Measurements from ENCODE around the gene EAPP. TPM values are rescaled to one million over a fixed set of nuclear protein-coding genes. Genes with fewer than 3 reads are reported as not detected.
"Not testable (repeated sequence)": the region's sequence is repeated elsewhere in the genome, so short reads cannot be mapped to it uniquely, and the experiment has no call there.

The EAPP gene
- total RNA-seq, 2 experiments from 2014 or later, result 27.3 to 28.8 TPM

DNA sequence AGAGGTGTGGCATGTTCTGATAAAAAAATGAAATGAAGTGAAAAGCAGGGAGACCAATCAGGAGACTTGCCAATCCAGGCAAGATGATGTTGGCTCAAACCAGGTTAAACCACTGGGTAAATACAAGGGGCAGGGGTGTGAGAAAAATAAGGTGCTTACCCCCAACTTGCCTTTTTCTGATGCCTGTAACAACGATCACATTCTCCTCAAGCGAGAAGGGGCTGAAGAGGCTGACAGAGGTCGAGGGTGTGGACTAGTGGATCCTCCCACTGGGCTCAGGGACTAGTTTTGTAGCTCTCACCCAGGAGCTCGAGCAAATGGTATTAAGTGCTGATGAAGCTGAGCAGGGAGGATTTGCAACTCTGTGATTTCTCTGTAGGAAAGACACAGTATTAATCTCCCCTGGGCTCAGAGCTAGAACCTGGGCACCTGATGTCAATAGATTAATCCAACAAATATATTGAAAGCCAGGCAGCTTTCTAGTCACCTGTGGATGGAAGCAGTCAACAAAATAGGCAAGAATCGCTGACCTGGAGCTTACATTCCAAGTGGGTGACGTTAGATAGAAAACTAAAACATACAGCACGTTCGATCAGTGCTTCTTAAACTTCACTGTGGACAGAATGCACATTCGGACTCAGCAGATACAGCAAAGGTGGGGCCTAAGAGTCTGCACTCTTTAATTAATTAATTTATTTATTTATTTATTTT, 15.2 kb upstream of the EAPP start:
- ChIA-PET POLR2A (interaction anchor here (0.7 to 0.8 kb wide), 2 partner anchors 16 to 52 kb away, joined by 3 read pairs; no protein-coding TSS in a partner anchor), CTCF (no interaction called here)
- Mint-ChIP-seq H3K4me3 (peak overlapping the region; percentile 39), H3K27me3 (ENCODE audit: low read depth) (no peaks in the 10 kb centered on the region), H3K4me1 (ENCODE audit: low read depth) (peaks cover 20% of the 10 kb centered on the region), H3K27ac (peak overlapping the region; percentile 18), H3K36me3 (ENCODE audit: low read depth) (no peaks in the 10 kb centered on the region), H3K9me3 (ENCODE audit: insufficient read depth) (peaks cover 3% of the 10 kb centered on the region)
- ATAC-seq (peak; percentile 7), DNase-seq (no peak)

DNA sequence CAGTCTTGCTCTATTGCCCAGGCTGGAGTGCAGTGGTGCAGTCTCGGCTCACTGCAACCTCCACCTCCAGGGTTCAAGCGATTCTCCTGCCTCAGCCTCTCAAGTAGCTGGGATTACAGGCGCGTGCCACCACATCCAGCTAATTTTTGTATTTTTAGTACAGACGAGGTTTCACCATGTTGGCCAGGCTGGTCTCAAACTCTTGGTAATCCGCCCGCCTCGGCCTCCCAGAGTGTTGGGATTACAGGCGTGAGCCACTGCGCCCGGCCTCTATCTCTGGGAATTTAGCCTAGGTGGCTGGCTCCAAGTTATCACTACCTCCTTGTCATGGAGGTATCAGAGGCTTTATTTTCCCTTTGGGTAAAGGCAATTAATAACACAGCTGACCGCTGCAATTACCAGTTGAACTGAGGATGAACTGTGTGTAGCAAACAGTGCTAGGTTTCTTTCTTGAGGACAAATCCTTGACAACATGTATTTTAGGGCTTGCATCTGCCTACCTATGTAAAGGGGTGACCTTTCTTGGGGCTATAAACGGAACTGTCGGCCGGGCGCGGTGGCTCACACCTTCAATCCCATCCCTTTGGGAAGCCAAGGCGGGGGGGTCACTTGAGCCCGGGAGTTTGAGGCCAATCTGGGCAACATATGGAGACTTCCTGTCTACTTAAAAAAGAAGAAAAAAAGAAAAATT, 9.9 kb upstream of the EAPP start:
- not testable (repeated sequence) for ATAC-seq

DNA sequence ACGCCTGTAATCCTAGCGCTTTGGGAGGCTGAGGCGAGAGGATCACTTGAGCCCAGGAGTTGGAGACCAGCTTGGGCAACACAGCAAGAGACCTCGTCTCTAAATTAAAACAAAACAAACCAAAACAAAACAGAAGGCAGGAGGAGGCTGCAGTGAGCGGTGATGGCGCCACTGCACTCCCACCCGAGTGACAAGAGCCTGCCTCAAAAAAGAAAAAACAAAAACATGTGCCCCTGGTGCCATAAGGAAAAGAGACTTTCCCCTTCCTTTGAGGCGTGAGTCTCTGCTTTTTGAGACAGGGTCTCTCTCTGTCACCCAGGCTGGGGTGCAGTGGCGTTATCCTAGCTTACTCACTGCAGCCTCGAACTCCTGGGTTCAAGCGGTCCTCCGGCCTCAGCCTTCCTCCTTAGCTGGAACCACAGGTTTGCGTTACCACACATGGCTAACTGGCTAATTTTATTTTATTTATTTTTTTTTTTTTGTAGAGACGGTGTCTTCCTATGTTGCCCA, 9.0 kb upstream of the EAPP start:
- no peaks in the 10 kb centered on the region for H3K36me3 Mint-ChIP-seq (ENCODE audit: low read depth)
- no peak overlapping the region for H3K4me3 Mint-ChIP-seq
- no peak for ATAC-seq
- peaks cover 15% of the 10 kb centered on the region for H3K4me1 Mint-ChIP-seq (ENCODE audit: low read depth)
- peaks cover 3% of the 10 kb centered on the region for H3K9me3 Mint-ChIP-seq (ENCODE audit: insufficient read depth)
- ChIA-PET CTCF (no interaction called here), POLR2A (no interaction called here)
- H3K27me3 Mint-ChIP-seq (ENCODE audit: low read depth), result no peaks in the 10 kb centered on the region
- DNase-seq, result no peak
- H3K27ac Mint-ChIP-seq, result no peak overlapping the region

More for the DNA sequence above, 9.9 kb upstream of the EAPP start:
- POLR2A ChIA-PET; H3K27ac Mint-ChIP-seq; CTCF ChIA-PET; H3K4me3 Mint-ChIP-seq; DNase-seq; H3K36me3 Mint-ChIP-seq (ENCODE audit: low read depth); H3K27me3 Mint-ChIP-seq (ENCODE audit: low read depth); H3K9me3 Mint-ChIP-seq (ENCODE audit: insufficient read depth): not testable (repeated sequence)
- peaks cover 20% of the 10 kb centered on the region for H3K4me1 Mint-ChIP-seq (ENCODE audit: low read depth)

DNA sequence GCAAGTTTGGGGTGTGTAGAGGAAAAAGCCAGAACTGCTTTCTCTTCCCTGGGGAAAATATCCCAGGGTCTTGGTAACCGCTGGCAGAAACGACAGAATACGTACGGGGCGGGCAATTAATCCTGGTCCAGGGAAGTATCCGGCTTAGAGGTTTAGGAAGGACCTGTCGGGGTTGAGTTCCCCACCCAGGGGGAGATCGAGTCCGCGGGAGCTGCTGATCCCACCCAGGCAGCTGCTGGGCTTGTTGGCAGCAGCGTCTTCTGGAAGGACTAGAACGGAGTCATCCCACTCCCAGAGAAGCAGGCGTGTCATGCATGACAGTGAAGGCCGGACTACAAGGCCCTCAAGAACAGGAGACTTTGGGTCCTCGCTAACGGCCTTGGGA, 7.6 kb upstream of the EAPP start:
- H3K27ac Mint-ChIP-seq; H3K36me3 Mint-ChIP-seq (ENCODE audit: low read depth); CTCF ChIA-PET; POLR2A ChIA-PET; H3K4me3 Mint-ChIP-seq; H3K27me3 Mint-ChIP-seq (ENCODE audit: low read depth); H3K9me3 Mint-ChIP-seq (ENCODE audit: insufficient read depth); DNase-seq: not testable (repeated sequence)
- peak; percentile 65 for ATAC-seq
- peaks cover 15% of the 10 kb centered on the region for H3K4me1 Mint-ChIP-seq (ENCODE audit: low read depth)

DNA sequence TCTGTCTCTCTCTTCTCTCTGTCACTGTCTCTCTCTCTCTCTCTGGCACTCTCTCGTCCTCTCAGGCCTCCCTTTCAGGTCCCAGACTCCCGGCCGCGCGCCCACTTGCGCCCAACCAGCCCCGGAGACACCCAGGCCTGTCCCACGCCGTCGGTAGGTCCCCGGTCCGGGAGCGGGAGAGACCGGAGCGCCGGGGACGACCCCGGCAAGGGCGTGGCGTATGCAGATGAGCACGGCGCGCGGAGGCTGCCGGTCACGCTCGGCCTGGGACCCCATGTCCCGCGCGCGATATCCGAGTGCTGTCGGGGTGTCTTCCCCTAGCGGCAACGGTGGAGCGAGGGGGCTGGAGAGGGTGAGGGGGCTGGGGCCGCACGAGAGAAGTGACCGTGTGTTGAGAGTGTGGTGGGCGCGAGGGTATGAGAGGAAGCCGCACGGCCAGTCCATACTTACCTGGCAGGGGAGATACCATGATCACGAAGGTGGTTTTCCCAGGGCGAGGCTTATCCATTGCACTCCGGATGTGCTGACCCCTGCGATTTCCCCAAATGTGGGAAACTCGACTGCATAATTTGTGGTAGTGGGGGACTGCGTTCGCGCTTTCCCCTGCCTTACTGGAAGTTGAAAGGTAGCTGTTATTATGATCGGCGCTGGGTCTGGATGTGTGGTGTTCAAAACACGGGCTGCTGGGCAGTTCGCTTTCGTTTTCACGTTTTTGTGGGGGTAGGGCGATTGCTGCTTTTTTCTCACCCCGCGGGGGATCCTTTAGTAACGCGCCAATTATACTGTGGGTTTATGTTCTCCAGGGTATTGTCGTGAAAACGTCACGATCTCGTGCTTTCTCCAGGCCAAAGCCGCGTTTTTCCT, 7.0 kb upstream of the EAPP start:
- H3K27me3 Mint-ChIP-seq (ENCODE audit: low read depth); H3K4me3 Mint-ChIP-seq; H3K9me3 Mint-ChIP-seq (ENCODE audit: insufficient read depth); H3K27ac Mint-ChIP-seq; H3K36me3 Mint-ChIP-seq (ENCODE audit: low read depth); POLR2A ChIA-PET; CTCF ChIA-PET; DNase-seq: not testable (repeated sequence)
- ATAC-seq, result peak; percentile 72
- H3K4me1 Mint-ChIP-seq (ENCODE audit: low read depth), result peaks cover 11% of the 10 kb centered on the region

DNA sequence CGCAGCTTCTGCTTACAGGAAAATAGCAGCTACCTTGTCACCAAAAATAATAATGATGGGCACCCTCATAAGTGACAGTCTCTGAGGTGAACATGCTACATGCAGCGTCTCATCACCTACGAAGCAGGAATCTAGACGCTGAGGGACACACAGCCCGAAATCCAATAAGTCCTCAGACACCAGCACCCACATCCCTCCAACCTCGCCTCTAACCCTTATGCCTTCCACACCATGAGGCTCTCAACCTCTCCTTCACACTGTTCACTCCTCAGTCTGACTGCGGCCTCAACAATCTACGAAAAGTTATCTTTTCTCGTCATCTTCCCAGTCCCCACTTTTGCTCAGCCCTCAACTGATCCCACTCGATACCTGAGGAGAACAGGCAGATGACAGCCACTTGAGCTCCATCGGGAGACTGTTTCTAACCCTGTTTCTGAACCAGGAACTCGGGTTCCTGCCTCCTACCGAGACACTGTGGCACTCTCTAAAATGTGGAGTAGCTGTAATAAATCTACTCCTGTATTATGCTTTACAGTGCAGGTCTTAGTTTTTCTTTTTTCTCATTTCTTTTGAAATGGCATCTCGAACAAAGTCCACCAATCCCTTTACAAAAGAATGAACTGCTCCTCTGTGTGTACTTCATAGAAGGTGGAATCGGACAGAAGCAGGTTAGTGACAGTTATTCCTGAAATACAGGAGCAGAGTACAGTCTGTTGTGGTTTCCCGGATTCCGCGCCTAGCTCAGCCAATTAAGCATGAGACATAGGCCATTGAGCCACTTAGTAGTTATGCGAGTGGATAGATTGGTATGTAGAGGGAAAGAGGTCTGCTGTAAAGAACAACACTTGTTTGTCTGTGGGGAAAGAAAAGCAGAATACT, 919 bp upstream of the EAPP start:
- DNase-seq; CTCF ChIA-PET; ATAC-seq; H3K9me3 Mint-ChIP-seq (ENCODE audit: insufficient read depth); H3K36me3 Mint-ChIP-seq (ENCODE audit: low read depth); H3K27me3 Mint-ChIP-seq (ENCODE audit: low read depth): not testable (repeated sequence)
- Mint-ChIP-seq H3K27ac (peak overlapping the region; percentile 99), H3K4me3 (peak overlapping the region; percentile 100), H3K4me1 (ENCODE audit: low read depth) (peaks cover 20% of the 10 kb centered on the region)
- POLR2A ChIA-PET, result interaction anchor here (0.5 kb wide), 1 partner anchor 56 kb away, joined by 3 read pairs; no protein-coding TSS in a partner anchor

DNA sequence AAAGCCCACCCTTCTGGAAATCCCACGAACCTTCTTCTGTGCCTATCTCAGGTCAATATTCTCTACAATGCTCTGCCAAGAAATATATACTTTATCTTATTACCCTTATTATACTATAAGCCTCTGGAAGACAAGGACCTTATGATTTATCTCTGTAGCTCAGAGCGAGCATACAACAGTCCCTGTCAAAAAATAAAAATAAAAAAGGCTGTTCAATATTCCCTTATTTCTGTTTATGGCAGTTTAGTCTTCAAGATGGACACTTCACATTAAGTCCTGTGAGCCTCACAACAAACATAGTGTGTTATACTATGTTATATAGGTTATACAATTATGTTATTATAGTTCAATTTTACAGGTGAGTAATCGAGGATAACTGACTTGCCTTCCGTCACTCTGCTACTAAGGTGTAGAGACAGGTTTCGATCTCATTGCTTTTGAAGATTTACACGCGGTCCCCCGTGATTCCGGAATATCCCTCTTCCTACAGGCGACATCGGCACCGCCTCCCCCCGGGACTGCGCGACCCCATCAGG, 562 bp downstream of the EAPP start:
- ChIA-PET CTCF (interaction anchor here (0.8 kb wide), 1 partner anchor 186 kb away, joined by 3 read pairs; no protein-coding TSS in a partner anchor), POLR2A (interaction anchor here (0.8 to 0.9 kb wide), 2 partner anchors 12 to 16 kb away, joined by 3 read pairs; no protein-coding TSS in a partner anchor)

DNA sequence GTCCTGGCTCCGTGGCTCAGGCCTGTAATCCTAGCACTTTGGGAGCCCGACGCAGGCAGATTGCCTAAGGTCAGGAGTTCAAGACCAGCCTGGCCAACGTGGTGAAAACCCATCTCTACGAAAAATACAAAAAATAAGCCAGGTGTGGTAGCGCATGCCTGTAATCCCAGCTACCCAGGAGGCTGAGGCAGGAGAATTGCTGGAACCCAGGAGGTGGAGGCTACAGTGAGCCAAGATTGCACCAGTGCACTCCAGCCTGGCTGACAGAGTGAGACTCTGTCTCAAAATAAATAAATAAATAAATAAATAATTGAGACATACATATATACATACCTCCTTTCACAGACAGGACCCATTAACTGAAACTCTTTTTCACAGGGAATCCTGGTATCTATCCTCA, 1.4 kb downstream of the EAPP start:
- POLR2A ChIA-PET, result interaction anchor here (0.8 to 0.9 kb wide), 2 partner anchors 11 to 17 kb away, joined by 3 read pairs; no protein-coding TSS in a partner anchor
- H3K4me3 Mint-ChIP-seq; ATAC-seq; DNase-seq; H3K36me3 Mint-ChIP-seq (ENCODE audit: low read depth); H3K9me3 Mint-ChIP-seq (ENCODE audit: insufficient read depth); H3K27me3 Mint-ChIP-seq (ENCODE audit: low read depth): not testable (repeated sequence)
- Mint-ChIP-seq H3K27ac (peak overlapping the region; percentile 52), H3K4me1 (ENCODE audit: low read depth) (peaks cover 20% of the 10 kb centered on the region)
- CTCF ChIA-PET, result interaction anchor here (0.8 to 1.0 kb wide), 2 partner anchors 8 to 185 kb away, joined by 3 read pairs; no protein-coding TSS in a partner anchor

More for the DNA sequence above, 562 bp downstream of the EAPP start:
- no peak for ATAC-seq
- peak overlapping the region; percentile 99 for H3K27ac Mint-ChIP-seq
- H3K27me3 Mint-ChIP-seq (ENCODE audit: low read depth), result no peaks in the 10 kb centered on the region
- H3K4me1 Mint-ChIP-seq (ENCODE audit: low read depth), result peaks cover 20% of the 10 kb centered on the region
- no peak for DNase-seq
- peaks cover 2% of the 10 kb centered on the region for H3K36me3 Mint-ChIP-seq (ENCODE audit: low read depth)
- peak overlapping the region; percentile 100 for H3K4me3 Mint-ChIP-seq
- H3K9me3 Mint-ChIP-seq (ENCODE audit: insufficient read depth), result no peaks in the 10 kb centered on the region

DNA sequence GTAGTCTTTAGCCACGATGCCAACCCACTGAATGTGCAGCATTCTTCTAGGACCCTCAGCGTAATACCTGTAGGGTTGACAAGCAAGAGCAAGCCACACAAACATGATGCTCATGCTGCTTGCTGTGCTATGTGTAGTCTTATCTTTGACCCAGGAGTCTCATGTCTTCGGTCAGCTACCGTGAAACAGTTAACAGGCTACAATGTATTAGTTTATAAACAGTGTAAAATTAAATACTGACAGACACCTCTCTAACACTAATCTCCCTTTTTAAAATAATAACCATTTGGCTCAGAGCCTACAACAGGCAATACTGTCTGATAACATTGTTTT, 1.9 kb downstream of the EAPP start:
- ChIA-PET CTCF (interaction anchor here (0.8 to 1.0 kb wide), 2 partner anchors 8 to 438 kb away, joined by 3 read pairs; no protein-coding TSS in a partner anchor), POLR2A (no interaction called here)
- no peak overlapping the region for H3K4me3 Mint-ChIP-seq
- no peaks in the 10 kb centered on the region for H3K27me3 Mint-ChIP-seq (ENCODE audit: low read depth)
- no peak overlapping the region for H3K27ac Mint-ChIP-seq
- H3K36me3 Mint-ChIP-seq (ENCODE audit: low read depth), result peaks cover 7% of the 10 kb centered on the region
- DNase-seq (no peak), ATAC-seq (no peak)
- H3K4me1 Mint-ChIP-seq (ENCODE audit: low read depth), result peaks cover 20% of the 10 kb centered on the region
- H3K9me3 Mint-ChIP-seq (ENCODE audit: insufficient read depth), result no peaks in the 10 kb centered on the region

DNA sequence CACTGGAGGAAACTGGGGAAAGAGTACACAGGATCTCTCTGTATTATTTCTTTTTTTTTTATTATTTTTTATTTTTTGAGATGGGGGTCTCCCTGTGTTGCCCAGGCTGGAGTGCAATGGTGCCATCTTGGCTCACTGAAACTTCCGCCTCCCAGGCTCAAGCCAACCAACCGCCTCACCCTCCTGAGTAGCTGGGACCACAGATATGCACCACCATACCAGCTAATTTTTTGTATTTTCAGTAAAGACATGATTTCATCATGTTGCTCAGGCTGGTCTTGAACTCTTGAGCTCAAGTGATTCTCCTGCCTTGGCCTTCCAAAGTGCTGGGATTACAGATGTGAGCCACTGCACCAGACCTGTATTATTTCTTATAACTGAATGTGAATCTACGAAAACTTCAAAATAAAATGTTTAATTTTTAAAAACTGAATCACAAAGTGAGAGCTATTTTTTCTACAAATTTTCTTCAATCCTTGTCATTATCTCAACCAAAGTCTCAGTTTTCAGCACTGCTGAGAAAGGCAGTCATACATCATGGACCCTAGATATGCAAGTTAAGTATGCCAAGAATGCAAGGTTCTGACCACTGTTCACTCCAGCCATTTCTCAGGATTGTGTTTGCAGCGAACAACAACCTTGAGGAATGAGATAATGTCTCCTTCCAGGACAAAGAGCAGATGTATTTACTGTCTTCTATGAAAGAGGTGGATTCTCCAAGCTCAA, 2.4 kb downstream of the EAPP start:
- CTCF ChIA-PET, result interaction anchor here (0.8 to 1.0 kb wide), 2 partner anchors 7 to 438 kb away, joined by 3 read pairs; no protein-coding TSS in a partner anchor
- POLR2A ChIA-PET, result no interaction called here
- Mint-ChIP-seq H3K36me3 (ENCODE audit: low read depth) (peaks cover 10% of the 10 kb centered on the region), H3K27ac (no peak overlapping the region), H3K27me3 (ENCODE audit: low read depth) (no peaks in the 10 kb centered on the region), H3K4me3 (no peak overlapping the region), H3K9me3 (ENCODE audit: insufficient read depth) (no peaks in the 10 kb centered on the region), H3K4me1 (ENCODE audit: low read depth) (peaks cover 20% of the 10 kb centered on the region)
- DNase-seq, result no peak
- no peak for ATAC-seq

All from activated CD8-positive, alpha-beta T cell treated with anti-CD3 and anti-CD28 coated beads, Interleukin-2, amount 10 ng/mL, durations not matched to agents 7 days and 5 days (primary cell).